Upper lobe of right lung (tissue), 1 donor: ENCODE data around the gene YDJC. TPM values are rescaled to one million over a fixed set of nuclear protein-coding genes. Genes with fewer than 3 reads are reported as not detected.
"Not testable (repeated sequence)": the region's sequence is repeated elsewhere in the genome, so short reads cannot be mapped to it uniquely, and the experiment has no call there.

ENCODE experiments used
- ATAC-seq: fragments of 200-7000 bp; cut with Tn5 transposase; one replicate; pipeline ENCODE4 v1.9.1; 2020; ENCODE audit warnings: mild to moderate bottlenecking, moderate library complexity
- DNase-seq: peaks from one replicate; pipeline ENCODE4 v3.0.0-alpha.2; 2020
- H3K27ac ChIP-seq: fragments of 200-600 bp; one replicate; pipeline ENCODE4 v1.8.0; 2022
- H3K27me3 ChIP-seq: fragments of 200-600 bp; one replicate; pipeline ENCODE4 v1.8.0; 2022; ENCODE audit warnings: mild to moderate bottlenecking
- H3K36me3 ChIP-seq: fragments of 200-600 bp; one replicate; pipeline ENCODE4 v1.8.0; 2022
- H3K4me1 ChIP-seq: fragments of 200-600 bp; one replicate; pipeline ENCODE4 v1.8.0; 2022
- H3K4me3 ChIP-seq: fragments of 200-600 bp; one replicate; pipeline ENCODE4 v1.8.0; 2022; ENCODE audit warnings: mild to moderate bottlenecking
- H3K9me3 ChIP-seq: fragments of 200-600 bp; one replicate; pipeline ENCODE4 v1.8.0; 2022
- intact Hi-C: fragments of 100-400 bp; cut with DNase I; formaldehyde crosslinking; loops from one replicate; pipeline ENCODE4 v1.11.0; 2022
- total RNA-seq: library from RNA; stranded (reverse); fragmentation: NEBNext Ultra II Directional; extraction: Animal tissue kit (Norgen Biotek cat#: 25700); gene quantifications from one replicate; pipeline ENCODE4 v1.2.1, GENCODE V29; 2021
- TF ChIP-seq, protein P1 (sequence below): fragments of 200-600 bp; IDR thresholded peaks from one replicate; pipeline ENCODE4 v1.8.0; 2022; ENCODE audit warnings: antibody characterized with exemption
- donor health status: DM: no; HTN: yes; CAD: no; lungs with severe emphysema.

YDJC gene
- total RNA-seq, 1 donor from 2014 or later: 13.9 TPM

DNA sequence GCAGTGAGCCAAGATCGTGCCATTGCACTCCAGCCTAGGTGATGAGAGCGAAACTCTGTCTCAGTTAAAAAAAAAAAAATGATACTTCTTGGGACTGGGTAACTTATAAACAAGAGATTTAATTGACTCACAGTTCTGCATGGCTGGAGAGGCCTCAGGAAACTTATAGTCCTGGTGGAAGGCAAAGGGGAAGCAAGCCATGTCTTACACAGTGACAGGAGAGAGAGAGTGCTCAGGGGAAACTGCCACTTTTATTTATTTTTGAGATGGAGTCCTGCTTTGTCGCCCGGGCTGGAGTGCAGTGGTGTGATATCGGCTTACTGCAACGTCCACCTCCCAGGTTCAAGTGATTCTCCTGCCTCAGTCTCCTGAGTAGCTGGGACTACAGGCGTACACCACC lies 20.5 kb upstream of the YDJC start:
- TF ChIP-seq, protein P1, sequence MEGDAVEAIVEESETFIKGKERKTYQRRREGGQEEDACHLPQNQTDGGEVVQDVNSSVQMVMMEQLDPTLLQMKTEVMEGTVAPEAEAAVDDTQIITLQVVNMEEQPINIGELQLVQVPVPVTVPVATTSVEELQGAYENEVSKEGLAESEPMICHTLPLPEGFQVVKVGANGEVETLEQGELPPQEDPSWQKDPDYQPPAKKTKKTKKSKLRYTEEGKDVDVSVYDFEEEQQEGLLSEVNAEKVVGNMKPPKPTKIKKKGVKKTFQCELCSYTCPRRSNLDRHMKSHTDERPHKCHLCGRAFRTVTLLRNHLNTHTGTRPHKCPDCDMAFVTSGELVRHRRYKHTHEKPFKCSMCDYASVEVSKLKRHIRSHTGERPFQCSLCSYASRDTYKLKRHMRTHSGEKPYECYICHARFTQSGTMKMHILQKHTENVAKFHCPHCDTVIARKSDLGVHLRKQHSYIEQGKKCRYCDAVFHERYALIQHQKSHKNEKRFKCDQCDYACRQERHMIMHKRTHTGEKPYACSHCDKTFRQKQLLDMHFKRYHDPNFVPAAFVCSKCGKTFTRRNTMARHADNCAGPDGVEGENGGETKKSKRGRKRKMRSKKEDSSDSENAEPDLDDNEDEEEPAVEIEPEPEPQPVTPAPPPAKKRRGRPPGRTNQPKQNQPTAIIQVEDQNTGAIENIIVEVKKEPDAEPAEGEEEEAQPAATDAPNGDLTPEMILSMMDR: no peak
- no peak for DNase-seq
- no peaks in the 10 kb centered on the region for H3K27me3 ChIP-seq
- intact Hi-C loops: no loop called here
- peaks cover 16% of the 10 kb centered on the region for H3K36me3 ChIP-seq
- peaks cover 21% of the 10 kb centered on the region for H3K4me1 ChIP-seq
- H3K9me3 ChIP-seq: no peaks in the 10 kb centered on the region
- no peak for ATAC-seq
- no peak overlapping the region for H3K27ac ChIP-seq
- H3K4me3 ChIP-seq: no peak overlapping the region

DNA sequence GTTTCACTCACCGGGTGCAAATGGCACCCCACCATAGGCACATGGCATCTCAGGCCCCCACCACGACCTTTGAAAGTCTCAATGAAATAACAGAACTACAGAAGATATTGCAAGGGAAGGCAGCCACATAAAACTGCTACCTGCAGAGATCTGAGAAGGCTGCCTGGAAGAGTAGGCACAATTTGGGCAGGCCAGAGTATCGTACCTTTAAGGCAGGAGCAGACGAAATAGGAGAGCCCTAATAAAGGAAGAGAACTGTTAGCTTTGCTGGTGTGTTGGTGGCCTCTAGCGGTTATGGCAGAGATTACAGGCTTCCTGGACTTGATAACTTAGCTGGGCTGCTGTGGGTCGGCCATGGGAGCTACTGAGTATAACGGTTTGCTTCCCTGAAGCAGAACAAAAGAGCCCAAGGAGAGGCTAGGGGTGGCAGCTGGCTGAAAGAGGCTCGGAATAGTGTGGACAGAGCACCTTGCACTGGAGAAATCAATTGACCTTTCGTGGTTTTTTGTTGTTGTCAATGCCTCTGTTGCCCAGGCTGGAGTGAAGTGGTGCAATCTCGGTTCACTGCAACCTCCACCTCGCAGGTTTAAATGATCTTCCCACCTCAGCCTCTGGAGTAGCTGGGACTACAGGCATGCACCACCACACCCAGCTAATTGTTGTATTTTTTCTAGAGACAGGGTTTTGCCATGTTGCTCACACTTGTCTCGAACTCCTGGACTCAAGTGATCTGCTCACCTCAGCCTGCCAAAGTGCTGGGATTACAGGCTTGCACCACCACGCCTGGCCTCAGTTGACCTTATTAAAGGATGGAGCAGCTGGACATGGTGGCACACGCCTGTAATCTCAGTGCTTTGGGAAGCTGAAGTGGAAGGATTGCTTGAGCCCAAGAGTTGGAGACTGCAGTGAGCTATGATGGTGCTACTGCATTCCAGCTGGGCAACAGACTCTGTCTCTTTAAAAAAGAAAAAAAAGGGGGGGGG lies 17.1 kb upstream of the YDJC start:
- H3K4me3 ChIP-seq: no peak overlapping the region
- peaks cover 25% of the 10 kb centered on the region for H3K4me1 ChIP-seq
- peak; percentile 75 for DNase-seq
- TF ChIP-seq, protein P1: peak; percentile 84
- ATAC-seq: peak; percentile 57
- no peaks in the 10 kb centered on the region for H3K9me3 ChIP-seq
- peaks cover 29% of the 10 kb centered on the region for H3K36me3 ChIP-seq
- intact Hi-C loops: no loop called here
- H3K27ac ChIP-seq: no peak overlapping the region
- no peaks in the 10 kb centered on the region for H3K27me3 ChIP-seq

DNA sequence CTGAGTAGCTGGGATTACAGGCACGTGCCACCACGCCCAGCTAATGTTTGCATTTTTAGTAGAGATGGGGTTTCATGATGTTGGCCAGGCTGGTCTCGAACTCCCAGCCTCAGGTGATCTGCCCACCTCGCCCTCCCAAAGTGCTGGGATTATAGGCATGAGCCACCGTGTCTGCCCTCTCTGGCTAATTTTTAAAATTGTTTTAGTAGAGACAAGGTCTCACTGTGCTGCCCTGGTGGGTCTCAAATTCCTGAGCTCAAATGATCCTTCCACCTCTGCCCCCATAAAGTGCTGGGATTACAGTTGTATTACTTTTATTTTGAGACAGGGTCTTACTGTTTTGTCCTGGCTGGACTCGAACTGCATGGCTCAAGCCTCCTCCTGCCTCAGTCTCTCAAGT lies 15.7 kb upstream of the YDJC start:
- H3K27ac ChIP-seq, H3K4me3 ChIP-seq, DNase-seq, ATAC-seq, H3K27me3 ChIP-seq, H3K9me3 ChIP-seq, intact Hi-C loops: not testable (repeated sequence)
- Histone ChIP-seq H3K36me3 (peaks cover 29% of the 10 kb centered on the region), H3K4me1 (peaks cover 13% of the 10 kb centered on the region)

DNA sequence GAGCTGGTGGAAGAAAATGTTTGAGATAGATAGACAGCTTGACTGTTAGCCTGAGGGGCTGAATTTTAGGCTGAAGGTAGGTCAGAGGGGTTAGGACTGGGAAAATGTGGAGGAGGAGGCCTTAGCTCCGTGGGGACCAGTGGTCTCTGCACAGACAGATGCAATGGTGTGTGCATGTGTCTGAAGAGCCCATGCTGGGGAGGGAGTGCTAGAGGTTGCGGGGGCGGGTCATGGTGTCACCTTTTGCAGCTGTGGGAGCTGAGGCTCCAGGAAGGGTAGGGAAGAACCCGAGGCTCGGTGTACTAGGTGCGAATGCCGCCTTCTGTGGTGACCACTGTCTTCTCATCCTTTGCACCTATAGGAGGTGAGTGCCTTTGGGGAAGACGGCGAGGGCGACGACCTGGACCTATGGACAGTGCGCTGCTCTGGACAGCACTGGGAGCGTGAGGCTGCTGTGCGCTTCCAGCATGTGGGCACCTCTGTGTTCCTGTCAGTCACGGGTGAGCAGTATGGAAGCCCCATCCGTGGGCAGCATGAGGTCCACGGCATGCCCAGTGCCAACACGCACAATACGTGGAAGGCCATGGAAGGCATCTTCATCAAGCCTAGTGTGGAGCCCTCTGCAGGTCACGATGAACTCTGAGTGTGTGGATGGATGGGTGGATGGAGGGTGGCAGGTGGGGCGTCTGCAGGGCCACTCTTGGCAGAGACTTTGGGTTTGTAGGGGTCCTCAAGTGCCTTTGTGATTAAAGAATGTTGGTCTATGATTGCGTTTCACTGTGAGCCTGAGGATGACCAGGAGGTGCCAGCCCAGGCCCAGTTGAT lies 13.9 kb upstream of the YDJC start:
- H3K36me3 ChIP-seq: peaks cover 25% of the 10 kb centered on the region
- H3K4me1 ChIP-seq: peaks cover 13% of the 10 kb centered on the region
- TF ChIP-seq, protein P1: no peak
- H3K27ac ChIP-seq: no peak overlapping the region
- H3K9me3 ChIP-seq: no peaks in the 10 kb centered on the region
- H3K27me3 ChIP-seq: no peaks in the 10 kb centered on the region
- intact Hi-C loops: no loop called here
- peak overlapping the region; percentile 78 for H3K4me3 ChIP-seq
- ATAC-seq (no peak), DNase-seq (no peak)

DNA sequence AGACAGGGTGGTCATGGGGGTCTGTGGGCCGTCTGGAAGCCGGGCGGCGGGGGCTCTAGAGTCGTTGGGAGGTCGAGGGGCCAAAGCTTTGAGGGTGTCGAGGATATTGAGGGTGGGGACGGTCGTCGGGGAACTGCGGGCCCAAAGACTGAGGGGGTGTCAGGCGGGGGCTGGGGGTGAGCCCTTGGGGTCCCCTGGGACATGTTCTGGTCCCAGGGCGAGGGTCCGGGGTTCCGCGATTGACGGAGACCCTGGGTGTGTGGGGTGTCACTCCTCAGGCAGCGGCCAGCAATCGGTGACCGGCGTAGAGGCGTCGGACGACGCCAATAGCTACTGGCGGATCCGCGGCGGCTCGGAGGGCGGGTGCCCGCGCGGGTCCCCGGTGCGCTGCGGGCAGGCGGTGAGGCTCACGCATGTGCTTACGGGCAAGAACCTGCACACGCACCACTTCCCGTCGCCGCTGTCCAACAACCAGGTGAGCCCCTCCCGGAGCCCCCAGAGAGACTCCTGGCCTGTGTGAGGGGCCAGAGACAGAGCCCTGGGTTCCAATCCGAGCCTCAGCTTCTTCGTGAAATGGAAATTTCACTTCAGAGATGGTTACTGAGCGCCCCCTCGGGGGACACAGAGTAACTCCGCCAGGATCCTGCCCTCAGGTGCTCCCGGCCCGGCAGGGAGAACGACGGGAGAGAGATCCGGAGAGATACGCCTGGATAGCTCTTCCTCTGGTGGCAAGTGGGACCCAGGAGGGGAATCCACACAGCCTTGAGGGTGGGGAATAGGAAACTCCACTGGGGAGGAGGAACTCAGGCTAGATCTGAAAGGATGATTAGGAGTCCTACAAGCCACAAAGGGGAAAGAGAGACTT lies 13.0 kb upstream of the YDJC start:
- intact Hi-C loops: no loop called here
- ATAC-seq: peak; percentile 6
- Histone ChIP-seq H3K36me3 (peaks cover 23% of the 10 kb centered on the region), H3K4me1 (peaks cover 13% of the 10 kb centered on the region), H3K4me3 (peak overlapping the region; percentile 78), H3K9me3 (no peaks in the 10 kb centered on the region), H3K27ac (peak overlapping the region; percentile 77), H3K27me3 (no peaks in the 10 kb centered on the region)
- DNase-seq: peak; percentile 75
- TF ChIP-seq, protein P1: peak; percentile 56
